HG03280 (cell line): ENCODE measurements around the gene C2orf49.

Experiments
- ATAC-seq: cut with Tn5 transposase; IDR thresholded peaks from one replicate; pipeline ENCODE4 v1.9.1; 2021; ENCODE audit warnings: mild to moderate bottlenecking, moderate library complexity; ENCODE audit not compliant: unreplicated experiment

The C2orf49 gene

DNA sequence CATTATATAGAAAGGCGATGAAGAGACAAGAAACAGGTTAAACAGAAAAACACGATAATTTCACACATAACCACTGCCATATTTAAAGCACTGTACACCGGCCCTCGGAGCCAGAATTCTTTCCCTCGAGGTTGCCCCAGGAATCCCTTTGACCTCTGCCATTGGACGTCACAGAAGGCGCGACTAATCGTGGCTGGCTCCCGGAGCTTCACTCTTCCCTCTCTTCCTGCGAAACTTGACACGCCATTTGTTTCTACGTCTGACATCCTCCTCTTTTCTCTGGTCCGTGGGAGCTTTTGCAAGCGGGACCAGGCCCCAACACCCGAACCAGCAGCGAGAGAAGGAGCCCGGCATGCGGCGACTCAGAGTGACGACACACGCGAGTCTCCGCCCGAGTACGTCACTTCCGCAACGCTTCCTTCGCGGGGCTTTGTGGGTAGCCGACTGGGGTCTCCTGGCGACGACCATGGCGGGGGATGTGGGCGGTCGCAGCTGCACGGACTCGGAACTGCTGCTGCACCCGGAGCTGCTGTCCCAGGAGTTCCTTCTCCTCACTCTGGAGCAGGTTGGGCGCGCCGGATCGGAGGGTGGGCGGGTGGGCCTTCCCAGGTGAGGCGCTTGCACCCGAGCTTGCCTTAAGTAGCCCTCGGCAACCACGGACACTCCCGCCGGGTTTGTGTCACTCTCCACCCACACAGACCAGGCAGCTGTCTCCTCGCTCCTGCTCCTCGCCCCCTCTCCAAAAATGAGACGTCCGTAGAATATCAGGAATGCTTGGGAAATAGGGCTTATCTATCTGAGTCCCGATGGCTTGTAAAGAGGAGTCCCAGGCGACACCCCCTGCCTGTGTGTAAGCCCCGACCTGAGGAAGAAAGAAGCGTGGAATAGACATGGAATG, at the start of gene C2orf49:
Gene C2orf49, plus strand, starts transcription at position 419 of the 898 bp plus-strand sequence. Its CDS starts 48 bp downstream, at position 467.
- ATAC-seq, result peak; percentile 93

DNA sequence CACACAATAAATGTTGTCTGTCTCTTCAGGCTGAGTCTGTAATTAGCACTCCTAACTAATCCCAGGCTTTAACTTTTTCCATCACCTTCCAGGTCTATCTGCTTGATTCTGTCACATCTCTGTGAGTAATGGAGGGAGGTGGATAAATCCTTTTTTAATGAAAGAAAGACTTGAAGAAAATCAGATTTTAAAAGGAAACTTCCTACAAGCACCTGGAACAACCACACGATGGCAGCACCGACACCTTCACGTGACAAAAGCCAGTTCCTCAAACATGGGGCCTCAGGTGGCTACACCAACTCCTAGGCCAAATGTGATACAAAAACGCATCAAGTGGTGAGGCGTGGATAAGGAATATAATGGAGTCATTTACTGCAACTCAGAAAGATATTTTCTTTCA, 49.6 kb upstream of the C2orf49 start:
- ATAC-seq, result no peak

DNA sequence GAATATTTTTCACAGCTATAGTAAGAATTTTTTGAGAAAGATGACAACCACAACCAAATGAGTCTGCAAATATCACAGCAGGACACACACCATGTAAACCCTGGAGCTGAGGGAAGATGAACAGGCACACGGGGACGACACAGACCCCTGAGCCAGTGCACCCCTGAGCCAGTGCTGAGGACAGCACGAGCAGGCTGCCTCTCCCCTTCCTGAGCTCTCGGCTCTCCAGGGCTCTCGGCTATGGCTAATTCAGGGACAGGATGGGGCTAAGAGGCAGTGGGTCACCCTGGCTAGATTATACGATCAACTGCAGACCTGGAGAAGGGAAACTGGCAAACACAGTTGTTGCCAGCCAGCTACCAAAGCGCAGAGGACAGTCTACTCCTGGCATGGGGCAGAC, 49.2 kb upstream of the C2orf49 start:
- no peak for ATAC-seq

DNA sequence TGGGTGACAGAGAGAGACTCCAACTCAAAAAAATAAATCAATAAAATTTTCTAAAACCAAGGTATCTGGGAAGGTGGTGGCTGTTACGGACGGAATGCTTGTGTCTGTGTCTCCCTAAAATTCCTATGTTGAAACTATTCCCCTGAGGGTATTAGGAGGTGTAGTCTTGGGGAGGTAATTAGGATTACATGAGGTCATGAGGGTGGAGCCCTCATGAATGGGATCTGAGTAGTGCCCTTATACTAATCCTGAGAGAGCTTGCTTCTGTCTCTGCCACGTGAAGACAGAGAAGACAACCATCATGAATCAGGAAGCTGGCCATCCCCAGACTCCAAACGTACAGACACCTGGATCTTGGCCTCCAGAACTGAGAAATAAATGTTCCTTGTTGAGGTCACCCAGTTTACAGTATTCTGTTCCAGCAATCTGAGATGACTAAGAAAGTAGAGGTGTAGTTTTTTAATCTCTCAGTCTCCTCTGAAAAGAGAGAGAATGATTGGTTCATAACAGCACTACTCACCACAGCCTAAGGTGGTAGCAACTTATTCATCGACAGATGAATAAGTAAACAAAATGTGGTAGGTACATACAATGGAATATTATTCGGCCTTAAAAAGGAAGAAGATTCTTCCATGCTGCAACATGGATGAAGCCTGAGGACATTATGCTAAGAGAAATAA, 46.2 kb upstream of the C2orf49 start:
- no peak for ATAC-seq

DNA sequence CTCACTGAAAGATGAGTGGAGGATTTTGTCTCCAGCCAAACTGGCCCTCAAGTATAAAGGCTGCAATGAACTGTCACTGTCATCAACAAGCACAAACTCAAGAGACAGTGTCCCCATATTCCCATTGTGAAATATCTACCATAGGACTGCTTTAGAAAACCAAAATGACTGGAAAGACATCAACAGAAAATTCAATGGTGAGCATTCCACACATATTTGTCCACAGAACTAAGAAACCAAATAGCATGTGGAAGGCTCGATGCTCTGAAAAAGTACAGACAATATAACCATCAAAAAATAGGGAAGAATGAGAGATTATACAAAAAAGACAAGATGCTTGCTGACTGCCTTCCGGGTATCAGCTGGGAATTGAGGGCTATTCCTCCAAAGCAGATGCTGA, 45.4 kb upstream of the C2orf49 start:
- ATAC-seq, result no peak

DNA sequence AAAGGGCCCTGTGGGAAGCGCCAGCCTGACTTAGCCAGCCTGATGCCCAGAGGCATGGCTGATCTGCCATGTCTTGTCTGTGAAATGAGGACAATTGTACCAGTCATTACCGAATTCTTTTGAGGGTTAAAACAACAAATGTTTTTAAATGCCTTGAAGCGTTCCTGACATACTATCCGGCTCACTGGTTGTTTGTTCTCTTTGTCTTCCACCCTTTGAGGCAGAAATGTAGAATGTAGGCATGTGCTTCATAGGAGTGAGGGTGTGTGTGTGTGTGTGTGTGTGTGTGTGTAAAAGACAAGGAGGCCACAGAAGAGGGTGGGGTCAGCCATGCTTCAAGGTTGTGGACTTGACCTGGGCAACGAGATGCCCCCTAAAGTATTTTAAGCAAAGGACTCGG, 43.3 kb upstream of the C2orf49 start:
- no peak for ATAC-seq

DNA sequence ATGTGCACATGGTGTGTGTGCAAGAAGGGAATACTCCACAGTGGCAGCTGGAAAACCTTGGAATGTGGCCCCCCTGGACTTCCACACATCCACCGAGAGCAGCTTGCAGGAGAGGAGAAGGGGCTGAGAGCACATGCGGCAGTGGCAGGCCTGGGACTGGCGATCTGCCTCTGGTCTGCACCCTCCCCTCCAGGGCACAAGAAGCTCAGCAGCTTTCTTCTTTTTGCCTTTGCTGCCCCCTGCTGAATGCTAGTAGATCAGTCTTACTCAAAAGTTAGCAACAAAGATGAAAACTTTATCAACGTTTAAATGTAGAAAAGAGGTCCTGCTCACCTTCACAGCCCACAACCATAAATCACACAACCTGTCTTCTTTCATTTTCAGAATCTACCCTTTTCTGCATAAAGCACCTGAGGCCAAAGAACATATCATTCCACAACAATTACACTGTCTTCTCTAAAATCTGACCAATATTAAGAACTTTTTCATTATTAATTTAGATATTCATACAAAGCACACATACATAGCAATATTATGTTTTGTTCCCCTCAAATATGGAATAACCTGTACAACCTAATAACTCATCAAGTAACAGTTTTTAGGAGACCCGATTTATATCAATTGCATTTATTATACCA, 42.4 kb upstream of the C2orf49 start:
- ATAC-seq, result no peak

DNA sequence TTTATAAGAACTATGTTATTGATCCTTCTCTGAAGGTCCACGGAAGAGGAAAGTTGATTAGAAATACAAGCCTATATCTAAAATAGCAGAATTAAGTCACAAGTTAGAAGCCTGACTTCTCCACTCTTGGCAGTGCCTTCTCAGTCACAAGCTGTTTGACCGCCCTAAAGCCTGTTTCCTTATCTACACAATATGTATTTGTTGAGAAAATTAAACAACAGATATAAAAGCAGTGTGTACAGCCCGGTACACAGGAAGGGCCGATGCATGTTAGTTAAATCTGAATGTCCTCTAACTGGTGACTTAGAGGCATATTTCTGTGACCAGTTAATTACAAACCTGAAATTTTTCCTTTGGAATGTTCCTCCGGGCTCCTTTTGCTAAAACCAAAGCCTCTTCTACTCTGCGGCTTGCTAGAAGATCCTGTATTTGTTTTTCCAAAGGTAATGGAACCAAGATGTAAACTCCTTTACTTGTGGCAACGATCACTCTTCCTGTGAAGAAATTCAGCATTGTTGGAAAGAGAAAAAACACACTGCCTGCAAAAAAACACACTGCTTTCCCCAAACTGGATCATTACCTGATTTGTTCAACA, 41.2 kb upstream of the C2orf49 start:
- no peak for ATAC-seq

DNA sequence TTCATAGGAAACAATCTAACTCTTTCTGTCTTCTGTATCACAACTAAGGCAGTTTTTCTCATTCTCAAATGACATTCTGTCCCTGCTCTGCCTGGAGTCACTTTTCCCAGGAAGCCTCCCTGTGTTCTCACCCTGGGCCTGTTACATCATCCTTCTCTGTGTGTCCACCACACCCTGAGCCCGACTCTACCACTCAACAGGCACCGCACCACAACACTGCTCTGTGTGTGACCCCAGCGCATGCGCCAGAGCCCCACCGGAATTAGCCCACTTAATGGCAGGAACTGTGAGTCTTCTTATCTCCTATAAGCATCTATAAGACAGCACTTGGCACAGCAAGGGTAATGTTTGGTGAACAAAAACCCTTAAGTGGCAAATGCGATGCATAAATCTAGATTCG, 40.1 kb upstream of the C2orf49 start:
- ATAC-seq, result no peak

DNA sequence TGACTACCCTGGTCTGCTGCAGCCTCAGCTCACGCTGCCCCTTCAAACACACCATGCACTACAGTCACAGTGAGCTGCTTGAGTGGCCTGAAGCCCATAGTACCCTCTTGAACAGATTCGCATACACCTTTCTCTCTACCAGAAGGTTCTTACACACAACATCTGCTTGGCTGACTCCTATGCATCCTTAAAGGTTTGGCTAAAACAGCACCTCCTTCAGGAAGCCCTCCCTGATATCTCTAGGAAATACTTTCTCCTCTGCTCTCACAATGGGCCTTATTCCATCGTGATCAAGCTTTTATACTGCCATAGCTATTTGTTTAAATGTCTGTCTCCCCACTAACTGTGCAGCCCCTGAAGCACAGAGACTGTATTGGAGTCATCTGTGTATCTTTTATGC, 39.3 kb upstream of the C2orf49 start:
- ATAC-seq, result no peak

DNA sequence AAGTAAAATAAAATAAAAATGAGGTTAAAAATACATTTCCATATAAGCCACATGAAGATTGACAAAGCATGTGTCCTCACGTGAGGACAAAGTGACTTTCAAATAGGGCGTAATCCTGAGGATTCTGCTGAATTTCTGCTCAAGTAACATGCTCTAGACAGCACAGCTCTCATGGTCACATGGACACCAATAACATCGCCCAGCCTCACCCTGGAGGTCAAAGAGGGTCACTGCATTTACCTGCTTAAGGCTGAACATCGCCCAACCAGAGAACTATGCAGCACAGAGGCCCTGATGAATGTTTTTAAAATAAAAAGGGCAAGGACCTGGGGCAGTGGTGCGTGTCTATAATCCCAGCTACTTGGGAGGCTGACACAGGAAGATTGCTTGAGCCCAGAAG, 38.0 kb upstream of the C2orf49 start:
- no peak for ATAC-seq

DNA sequence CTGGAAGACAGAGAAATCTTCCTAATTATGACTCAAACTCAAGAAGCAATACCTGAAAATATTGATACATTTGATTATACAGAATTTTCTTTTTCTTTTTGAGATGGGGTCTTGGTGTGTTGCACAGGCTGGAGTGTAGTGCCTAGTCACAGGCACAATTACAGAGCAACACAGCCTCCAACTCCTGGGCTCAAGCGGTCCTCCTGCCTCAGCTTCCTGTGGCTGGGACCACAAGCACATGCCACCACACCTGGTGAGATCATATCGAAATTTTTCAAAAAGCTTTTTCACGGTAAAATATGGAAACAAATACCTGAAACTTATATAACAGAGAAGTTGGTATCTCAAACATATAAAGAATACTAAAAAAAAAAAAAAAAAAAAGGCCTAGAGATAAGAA, 35.7 kb upstream of the C2orf49 start:
- no peak for ATAC-seq

DNA sequence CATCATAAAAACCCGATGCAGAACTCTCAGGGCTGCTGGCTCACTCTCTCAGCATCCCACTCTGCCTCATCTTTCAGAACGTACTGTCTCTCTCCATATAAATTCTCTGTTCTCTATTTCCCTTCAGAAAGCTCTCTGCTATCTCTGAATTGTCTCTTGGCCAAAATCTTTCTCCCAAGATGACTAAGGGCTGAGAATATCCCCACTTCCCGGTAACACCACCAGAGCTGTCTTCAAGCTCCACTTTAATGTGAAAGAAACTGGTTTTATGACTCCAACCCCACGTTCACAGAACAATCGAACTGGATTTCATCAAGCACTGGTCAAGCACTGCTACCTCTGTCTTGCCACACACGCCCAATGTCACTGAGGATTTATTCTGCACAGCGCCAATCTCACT, 30.2 kb upstream of the C2orf49 start:
- no peak for ATAC-seq

DNA sequence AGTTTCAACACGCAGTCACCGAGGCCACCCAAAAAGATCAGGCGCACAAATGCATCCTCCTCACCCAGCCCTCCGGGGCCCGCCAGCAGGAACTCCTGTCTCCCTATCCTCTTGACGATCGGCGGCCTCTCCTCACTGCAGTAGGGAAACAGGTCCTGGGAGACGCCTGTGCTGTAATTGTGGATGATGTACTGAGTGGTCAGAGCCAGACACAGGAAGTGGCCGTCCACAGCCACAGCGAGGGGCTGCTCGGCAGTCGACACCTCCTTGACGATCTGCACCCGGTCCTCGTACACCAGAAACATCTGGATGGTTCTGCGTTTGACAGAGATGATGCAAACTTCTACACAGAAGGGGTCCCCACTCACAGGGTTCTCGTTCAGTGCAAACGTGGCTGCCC, 29.8 kb upstream of the C2orf49 start:
- ATAC-seq, result no peak

DNA sequence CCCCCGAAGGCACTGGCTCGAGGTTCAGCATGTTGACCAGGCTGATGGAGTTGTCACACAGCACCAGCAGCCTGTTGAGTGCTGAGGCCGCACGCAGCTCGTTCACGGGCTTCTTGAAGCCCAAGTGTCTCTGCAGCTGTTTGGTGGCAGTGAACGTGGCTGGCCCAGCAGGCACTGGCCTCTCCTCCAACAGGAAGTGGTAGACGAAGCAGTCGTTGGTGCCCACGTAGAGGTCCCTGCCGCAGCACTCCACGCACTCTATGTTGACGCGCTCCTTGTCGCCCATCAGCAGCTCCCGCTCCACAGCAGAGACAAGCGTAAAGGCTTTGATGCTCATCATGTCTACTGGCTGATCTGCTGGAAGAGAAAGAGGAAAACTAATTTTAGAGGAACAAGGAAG, 29.4 kb upstream of the C2orf49 start:
- no peak for ATAC-seq

DNA sequence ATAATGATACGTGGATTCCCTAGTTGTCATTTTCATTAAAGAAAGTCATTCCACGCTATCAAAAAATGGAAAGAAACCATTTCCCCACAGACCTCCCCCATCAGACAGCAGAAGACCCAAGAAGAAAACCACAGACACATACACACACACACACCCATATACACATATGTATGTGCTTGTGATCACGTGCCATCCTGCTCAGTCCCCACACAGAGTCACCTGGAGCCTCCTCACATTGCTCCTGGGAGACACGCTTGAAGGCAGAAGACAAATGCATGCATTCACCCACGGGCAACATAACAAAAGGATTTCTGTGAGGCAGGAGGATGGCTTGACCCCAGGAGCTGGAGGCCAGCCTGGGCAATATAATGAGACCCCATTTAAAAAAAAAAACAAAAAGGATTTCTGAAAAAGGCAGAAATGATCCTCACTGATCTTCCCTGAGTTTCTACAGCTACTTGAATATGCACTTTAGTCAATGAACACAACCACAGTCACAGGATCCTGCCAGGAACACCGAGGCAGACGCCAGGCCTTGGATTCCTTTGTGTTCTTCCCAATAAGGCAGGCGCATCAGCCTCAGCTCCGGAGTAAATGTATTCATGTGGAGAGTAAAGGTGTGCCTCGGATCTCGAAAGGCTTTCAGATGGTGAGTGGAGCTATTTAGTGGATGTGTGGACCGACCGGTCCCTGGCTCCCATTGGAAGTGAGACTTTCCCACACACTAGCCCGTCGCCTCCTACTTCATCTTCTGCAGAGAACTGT, 28.8 kb upstream of the C2orf49 start:
- ATAC-seq, result no peak

DNA sequence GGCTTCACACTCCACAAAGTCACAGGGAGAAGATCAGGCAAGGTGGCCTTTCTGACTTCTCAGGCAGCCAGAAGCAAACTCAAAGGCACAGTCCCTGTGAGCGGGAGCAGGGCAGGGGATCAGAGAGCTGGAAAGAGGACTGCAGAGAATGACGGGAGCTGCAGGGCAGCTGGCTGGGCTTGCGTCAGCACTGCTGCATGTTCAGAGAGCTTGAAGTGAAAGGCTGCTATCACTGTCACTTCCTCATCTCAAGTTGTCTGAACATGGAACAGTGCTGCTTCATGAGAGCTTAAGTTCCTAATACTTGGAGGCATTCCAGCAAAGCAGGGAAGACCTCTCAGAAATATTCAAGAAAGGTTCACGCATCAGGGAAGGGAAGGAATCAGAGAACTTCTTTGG, 28.2 kb upstream of the C2orf49 start:
- no peak for ATAC-seq

DNA sequence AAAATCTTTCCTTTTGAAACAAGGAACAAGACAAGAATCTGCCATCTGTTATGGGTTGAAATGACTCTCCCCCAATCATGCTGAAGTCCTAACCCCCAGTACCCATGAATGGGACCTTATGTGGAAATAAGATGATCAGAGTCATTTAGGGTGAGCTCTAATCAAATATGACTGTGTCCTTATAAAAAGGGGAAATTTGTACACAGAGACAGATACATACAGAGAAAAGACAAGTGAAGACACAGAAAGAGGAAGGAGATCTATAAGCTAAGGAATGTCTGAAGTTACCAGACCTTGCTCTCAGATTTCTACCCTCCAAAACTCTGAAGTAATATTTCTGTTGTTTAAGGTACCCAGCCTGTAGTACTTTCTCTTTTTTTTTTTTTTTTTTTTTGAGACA, 23.5 kb upstream of the C2orf49 start:
- no peak for ATAC-seq

DNA sequence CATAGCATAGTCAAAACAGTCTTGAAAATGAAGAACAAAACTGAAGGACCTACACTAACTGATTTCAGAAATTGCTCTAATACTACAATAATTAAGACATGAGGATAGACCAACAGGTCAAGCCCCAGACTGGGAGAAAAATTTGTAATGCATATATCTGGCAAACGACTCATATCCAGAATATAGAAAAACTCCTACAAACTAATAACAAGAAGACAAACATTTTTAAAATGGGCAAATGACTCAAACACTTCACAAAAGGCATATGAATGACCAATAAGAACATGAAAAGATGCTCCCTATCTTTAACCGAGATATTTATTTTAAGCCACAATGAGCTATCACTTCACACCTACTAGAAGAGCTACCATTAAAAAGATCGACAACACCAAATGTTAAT, 22.0 kb upstream of the C2orf49 start:
- peak; percentile 50 for ATAC-seq

DNA sequence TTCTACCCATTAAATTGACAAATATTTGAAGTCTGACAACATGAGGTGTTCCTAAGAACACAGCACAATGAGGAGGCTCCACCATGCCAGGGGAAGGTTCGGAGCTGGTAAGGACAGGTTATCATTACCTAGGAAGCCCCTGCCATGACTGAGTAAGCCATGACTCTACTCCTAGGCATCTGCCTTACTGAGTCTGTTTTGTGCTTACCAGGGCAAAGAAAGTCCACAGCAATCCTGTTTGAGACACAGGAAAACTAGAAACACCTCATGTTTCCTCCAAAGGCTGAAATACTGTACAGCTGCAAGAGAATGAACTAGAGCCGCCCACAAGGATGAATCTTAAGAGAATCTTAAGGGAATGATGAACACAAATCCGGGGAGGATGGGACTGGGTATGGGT, 19.4 kb upstream of the C2orf49 start:
- ATAC-seq, result no peak
